A673 (cell line): ENCODE measurements around the gene CAND1. TPM values are rescaled to one million over a fixed set of nuclear protein-coding genes. Genes with fewer than 3 reads are reported as not detected.

Experiments used
- BruUV-seq: library from RNA; stranded (reverse); fragments of 400-500 nt; replicated peaks from 2 replicates; lab custom pipeline; 2021; lab: Mats Ljungman, UMichigan
- CTCF ChIA-PET: fragments of 300-600 bp; sonication (Branson Sonifier 250); formaldehyde crosslinking; loops from one replicate; lab custom pipeline; 2022; ENCODE audit warnings: antibody characterized with exemption; lab: Charles Lee
- POLR2A ChIA-PET: fragments of 300-600 bp; sonication (Branson Sonifier 250); formaldehyde crosslinking; loops from one replicate; lab custom pipeline; 2022; ENCODE audit warnings: antibody characterized with exemption; ENCODE audit not compliant: low non-redundant PET; lab: Charles Lee
- DNase-seq: peaks from one replicate; pipeline ENCODE4 v3.0.0-alpha.2; 2015; ENCODE audit warnings: low spot score
- H3K27ac ChIP-seq: fragments of 200-600 bp; sonication (generic); 2 replicates; pipeline ENCODE4 v1.5.1; 2016; ENCODE audit warnings: mixed run types, low read depth, mild to moderate bottlenecking, mixed read lengths, antibody characterized with exemption, low read length; ENCODE audit not compliant: poor library complexity, severe bottlenecking
- H3K27me3 ChIP-seq: fragments of 200-600 bp; sonication (generic); replicated peaks from 2 replicates; pipeline ENCODE4 v1.6.1; 2017; ENCODE audit warnings: mixed run types, low read depth, mild to moderate bottlenecking, mixed read lengths, antibody characterized with exemption, low read length; ENCODE audit not compliant: insufficient read depth, poor library complexity
- H3K36me3 ChIP-seq: fragments of 200-600 bp; sonication (generic); 2 replicates; pipeline ENCODE4 v1.6.1; 2016; ENCODE audit warnings: mixed run types, mild to moderate bottlenecking, mixed read lengths, antibody characterized with exemption, low read length; ENCODE audit not compliant: insufficient read depth, poor library complexity, severe bottlenecking
- H3K4me1 ChIP-seq: fragments of 200-600 bp; sonication (generic); 2 replicates; pipeline ENCODE4 v1.6.1; 2017; ENCODE audit warnings: mixed run types, mild to moderate bottlenecking, mixed read lengths, antibody characterized with exemption, low read length; ENCODE audit not compliant: insufficient read depth, poor library complexity, severe bottlenecking
- H3K4me3 ChIP-seq: fragments of 200-600 bp; sonication (generic); 2 replicates; pipeline ENCODE4 v1.5.1; 2016; ENCODE audit warnings: low read depth, mixed run types, mild to moderate bottlenecking, mixed read lengths, low read length; ENCODE audit not compliant: poor library complexity, severe bottlenecking
- H3K9me3 ChIP-seq: fragments of 200-600 bp; sonication (generic); 2 replicates; pipeline ENCODE4 v1.6.1; 2016; ENCODE audit warnings: mixed run types, low read depth, mild to moderate bottlenecking, mixed read lengths, antibody characterized with exemption, low read length; ENCODE audit not compliant: poor library complexity, severe bottlenecking
- EZH2 ChIP-seq: fragments of 200-600 bp; sonication (generic); IDR thresholded peaks from 2 replicates; pipeline ENCODE4 v1.6.1; 2017; ENCODE audit warnings: borderline replicate concordance, low read depth, mild to moderate bottlenecking, mixed read lengths, antibody characterized with exemption, low read length; ENCODE audit not compliant: poor library complexity, severe bottlenecking
- intact Hi-C: fragments of 100-400 bp; cut with micrococcal nuclease; formaldehyde crosslinking; loops from one replicate; pipeline ENCODE4 v1.10.0; 2022; ENCODE audit not compliant: unreplicated experiment
- total RNA-seq: library from RNA; stranded (reverse); gene quantifications from 2 replicates; pipeline ENCODE4 v1.2.3, GENCODE V29; 2021
- TF ChIP-seq, protein P1 (sequence below): fragments of 300-800, 200-600 bp; sonication (generic); conservative IDR thresholded peaks from 2 replicates; pipeline ENCODE4 v1.5.1; 2017; ENCODE audit warnings: low read depth, mild to moderate bottlenecking, antibody characterized with exemption, low read length, moderate library complexity, mixed read lengths

Gene CAND1
- total RNA-seq, 1 experiment from 2014 or later: 195 TPM

- POLR2A ChIA-PET: no interaction called here
- H3K27me3 ChIP-seq: no peaks in the 10 kb centered on the region
- no peak for DNase-seq
- peaks cover 34% of the 10 kb centered on the region for H3K36me3 ChIP-seq
- no peaks in the 10 kb centered on the region for H3K9me3 ChIP-seq
- no peak overlapping the region for H3K27ac ChIP-seq
- TF ChIP-seq, protein P1, sequence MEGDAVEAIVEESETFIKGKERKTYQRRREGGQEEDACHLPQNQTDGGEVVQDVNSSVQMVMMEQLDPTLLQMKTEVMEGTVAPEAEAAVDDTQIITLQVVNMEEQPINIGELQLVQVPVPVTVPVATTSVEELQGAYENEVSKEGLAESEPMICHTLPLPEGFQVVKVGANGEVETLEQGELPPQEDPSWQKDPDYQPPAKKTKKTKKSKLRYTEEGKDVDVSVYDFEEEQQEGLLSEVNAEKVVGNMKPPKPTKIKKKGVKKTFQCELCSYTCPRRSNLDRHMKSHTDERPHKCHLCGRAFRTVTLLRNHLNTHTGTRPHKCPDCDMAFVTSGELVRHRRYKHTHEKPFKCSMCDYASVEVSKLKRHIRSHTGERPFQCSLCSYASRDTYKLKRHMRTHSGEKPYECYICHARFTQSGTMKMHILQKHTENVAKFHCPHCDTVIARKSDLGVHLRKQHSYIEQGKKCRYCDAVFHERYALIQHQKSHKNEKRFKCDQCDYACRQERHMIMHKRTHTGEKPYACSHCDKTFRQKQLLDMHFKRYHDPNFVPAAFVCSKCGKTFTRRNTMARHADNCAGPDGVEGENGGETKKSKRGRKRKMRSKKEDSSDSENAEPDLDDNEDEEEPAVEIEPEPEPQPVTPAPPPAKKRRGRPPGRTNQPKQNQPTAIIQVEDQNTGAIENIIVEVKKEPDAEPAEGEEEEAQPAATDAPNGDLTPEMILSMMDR: no peak
- no peak for TF ChIP-seq EZH2
- H3K4me3 ChIP-seq: no peak overlapping the region
- no peaks in the 10 kb centered on the region for H3K4me1 ChIP-seq
- BruUV-seq: no TSS peak
- CTCF ChIA-PET: no interaction called here
- intact Hi-C loops: no loop called here
Measured at GRCh38 chr12:67286257-67286656, 17.1 kb downstream of the CAND1 start.

DNA sequence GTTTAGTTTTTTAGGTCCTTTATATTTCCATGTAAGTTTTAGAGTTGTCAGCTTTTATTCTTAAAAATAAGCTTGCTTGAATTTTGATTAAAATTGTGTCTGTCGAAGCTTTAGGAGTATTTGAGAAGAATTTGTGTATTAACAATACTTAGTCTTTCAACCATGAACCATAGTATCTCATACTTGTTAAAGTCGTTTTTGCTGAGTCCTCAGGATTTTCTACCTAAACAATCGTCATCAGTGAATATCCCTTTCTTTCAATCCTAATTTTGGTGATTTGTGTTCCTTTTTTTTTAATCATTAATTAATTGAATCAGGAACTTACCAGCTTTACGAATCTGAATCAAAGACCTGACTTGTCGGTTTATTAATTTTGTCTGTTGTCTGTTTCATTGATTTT, 18.2 kb downstream of the CAND1 start:
- Histone ChIP-seq H3K4me3 (no peak overlapping the region), H3K9me3 (no peaks in the 10 kb centered on the region), H3K27ac (no peak overlapping the region), H3K4me1 (no peaks in the 10 kb centered on the region), H3K27me3 (no peaks in the 10 kb centered on the region), H3K36me3 (peaks cover 27% of the 10 kb centered on the region)
- no TSS peak for BruUV-seq
- ChIA-PET POLR2A (interaction anchor here (0.6 kb wide), 1 partner anchor 28 kb away, joined by 4 read pairs; no protein-coding TSS in a partner anchor), CTCF (no interaction called here)
- TF ChIP-seq EZH2: no peak
- TF ChIP-seq, protein P1: no peak
- intact Hi-C loops: no loop called here
- DNase-seq: no peak

- Histone ChIP-seq H3K27me3 (no peaks in the 10 kb centered on the region), H3K9me3 (no peaks in the 10 kb centered on the region), H3K4me1 (no peaks in the 10 kb centered on the region), H3K4me3 (no peak overlapping the region), H3K27ac (no peak overlapping the region), H3K36me3 (peaks cover 20% of the 10 kb centered on the region)
- intact Hi-C loops: no loop called here
- BruUV-seq: no TSS peak
- ChIA-PET CTCF (no interaction called here), POLR2A (no interaction called here)
- TF ChIP-seq EZH2: no peak
- TF ChIP-seq, protein P1: no peak
- DNase-seq: no peak
Measured at GRCh38 chr12:67288561-67288960, 19.4 kb downstream of the CAND1 start.
